HG02840 (cell line): ENCODE measurements around the gene PRIM2.
"Not testable (repeated sequence)": the region's sequence is repeated elsewhere in the genome, so short reads cannot be mapped to it uniquely, and the experiment has no call there.

Source experiments
- ATAC-seq: cut with Tn5 transposase; IDR thresholded peaks from one replicate; pipeline ENCODE4 v1.9.1; 2021; ENCODE audit warnings: mild to moderate bottlenecking, moderate library complexity, moderate number of reproducible peaks; ENCODE audit not compliant: unreplicated experiment, low FRiP score

The PRIM2 gene

GRCh38 chr6:57489887-57490286 is 172.5 kb downstream of the PRIM2 start:
- ATAC-seq: not testable (repeated sequence)

- ATAC-seq: not testable (repeated sequence)
These were observed 174.4 kb downstream of the PRIM2 start for GRCh38 chr6:57491795-57492194.

- not testable (repeated sequence) for ATAC-seq
These were observed 178.8 kb downstream of the PRIM2 start for GRCh38 chr6:57496251-57496650.

GRCh38 chr6:57500368-57501021 is 183.1 kb downstream of the PRIM2 start:
- not testable (repeated sequence) for ATAC-seq

GRCh38 chr6:57502387-57502786 is 185.0 kb downstream of the PRIM2 start:
- not testable (repeated sequence) for ATAC-seq

- not testable (repeated sequence) for ATAC-seq
These were observed 187.8 kb downstream of the PRIM2 start for GRCh38 chr6:57505251-57505650.

- ATAC-seq: not testable (repeated sequence)
These were observed 193.0 kb downstream of the PRIM2 start for GRCh38 chr6:57510390-57510789.

- ATAC-seq: not testable (repeated sequence)
These were observed 197.7 kb downstream of the PRIM2 start for GRCh38 chr6:57515171-57515570.

- not testable (repeated sequence) for ATAC-seq
These were observed 198.4 kb downstream of the PRIM2 start for GRCh38 chr6:57515845-57516244.

- ATAC-seq: not testable (repeated sequence)
These were observed 199.3 kb downstream of the PRIM2 start for GRCh38 chr6:57516776-57517175.

GRCh38 chr6:57519198-57519597 is 201.8 kb downstream of the PRIM2 start:
- ATAC-seq: not testable (repeated sequence)

GRCh38 chr6:57521085-57521484 is 203.7 kb downstream of the PRIM2 start:
- not testable (repeated sequence) for ATAC-seq

GRCh38 chr6:57523221-57523620 is 205.8 kb downstream of the PRIM2 start:
- not testable (repeated sequence) for ATAC-seq

GRCh38 chr6:57529755-57530154 is 212.3 kb downstream of the PRIM2 start:
- ATAC-seq: not testable (repeated sequence)

GRCh38 chr6:57532660-57533059 is 215.2 kb downstream of the PRIM2 start:
- not testable (repeated sequence) for ATAC-seq

GRCh38 chr6:57535121-57535520 is 217.7 kb downstream of the PRIM2 start:
- not testable (repeated sequence) for ATAC-seq

- ATAC-seq: not testable (repeated sequence)
These were observed 218.6 kb downstream of the PRIM2 start for GRCh38 chr6:57535994-57536393.

GRCh38 chr6:57537916-57538315 is 220.5 kb downstream of the PRIM2 start:
- not testable (repeated sequence) for ATAC-seq

GRCh38 chr6:57551961-57552360 is 234.5 kb downstream of the PRIM2 start:
- not testable (repeated sequence) for ATAC-seq

- not testable (repeated sequence) for ATAC-seq
These were observed 240.4 kb downstream of the PRIM2 start for GRCh38 chr6:57557855-57558254.

GRCh38 chr6:57559170-57559569 is 241.7 kb downstream of the PRIM2 start:
- not testable (repeated sequence) for ATAC-seq

GRCh38 chr6:57562233-57562632 is 244.8 kb downstream of the PRIM2 start:
- not testable (repeated sequence) for ATAC-seq
